WERI-Rb-1 (cell line): ENCODE results near the gene PAX2.

ENCODE experiments used
- DNase-seq: peaks from one replicate; pipeline ENCODE4 v3.0.0-alpha.2; 2020
- H3K27ac ChIP-seq: fragments of 250-450 bp; sonication (Bioruptor Pico); 2 replicates; pipeline ENCODE4 v1.5.1; 2020; ENCODE audit warnings: mild to moderate bottlenecking, moderate library complexity
- H3K27me3 ChIP-seq: fragments of 250-450 bp; sonication (Bioruptor Pico); 2 replicates; pipeline ENCODE4 v1.5.1; 2021; ENCODE audit warnings: mild to moderate bottlenecking, low read depth, moderate library complexity; ENCODE audit not compliant: insufficient read depth, severe bottlenecking
- H3K36me3 ChIP-seq: fragments of 250-450 bp; sonication (Bioruptor Pico); 2 replicates; pipeline ENCODE4 v1.5.1; 2020; ENCODE audit warnings: mild to moderate bottlenecking, moderate library complexity
- H3K4me3 ChIP-seq: 2 replicates; pipeline ENCODE4 v1.5.1; 2011; ENCODE audit warnings: low read depth, mild to moderate bottlenecking, control low read depth, low read length
- H3K9me3 ChIP-seq: fragments of 250-450 bp; sonication (Bioruptor Pico); 2 replicates; pipeline ENCODE4 v1.5.1; 2021; ENCODE audit warnings: mild to moderate bottlenecking, moderate library complexity; ENCODE audit not compliant: severe bottlenecking
- TF ChIP-seq, protein P1 (sequence below): IDR thresholded peaks from 2 replicates; pipeline ENCODE4 v1.5.1; 2011; ENCODE audit warnings: low read depth, mild to moderate bottlenecking, control low read depth, inconsistent platforms, low read length

PAX2 gene

DNA sequence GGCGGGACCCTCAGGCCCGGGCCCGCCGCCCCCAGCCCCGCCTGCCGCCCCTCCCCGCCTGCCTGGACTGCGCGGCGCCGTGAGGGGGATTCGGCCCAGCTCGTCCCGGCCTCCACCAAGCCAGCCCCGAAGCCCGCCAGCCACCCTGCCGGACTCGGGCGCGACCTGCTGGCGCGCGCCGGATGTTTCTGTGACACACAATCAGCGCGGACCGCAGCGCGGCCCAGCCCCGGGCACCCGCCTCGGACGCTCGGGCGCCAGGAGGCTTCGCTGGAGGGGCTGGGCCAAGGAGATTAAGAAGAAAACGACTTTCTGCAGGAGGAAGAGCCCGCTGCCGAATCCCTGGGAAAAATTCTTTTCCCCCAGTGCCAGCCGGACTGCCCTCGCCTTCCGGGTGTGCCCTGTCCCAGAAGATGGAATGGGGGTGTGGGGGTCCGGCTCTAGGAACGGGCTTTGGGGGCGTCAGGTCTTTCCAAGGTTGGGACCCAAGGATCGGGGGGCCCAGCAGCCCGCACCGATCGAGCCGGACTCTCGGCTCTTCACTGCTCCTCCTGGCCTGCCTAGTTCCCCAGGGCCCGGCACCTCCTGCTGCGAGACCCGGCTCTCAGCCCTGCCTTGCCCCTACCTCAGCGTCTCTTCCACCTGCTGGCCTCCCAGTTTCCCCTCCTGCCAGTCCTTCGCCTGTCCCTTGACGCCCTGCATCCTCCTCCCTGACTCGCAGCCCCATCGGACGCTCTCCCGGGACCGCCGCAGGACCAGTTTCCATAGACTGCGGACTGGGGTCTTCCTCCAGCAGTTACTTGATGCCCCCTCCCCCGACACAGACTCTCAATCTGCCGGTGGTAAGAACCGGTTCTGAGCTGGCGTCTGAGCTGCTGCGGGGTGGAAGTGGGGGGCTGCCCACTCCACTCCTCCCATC lies 82.7 kb downstream of the PAX2 start:
- H3K36me3 ChIP-seq: no peaks in the 10 kb centered on the region
- H3K4me3 ChIP-seq: peak overlapping the region; percentile 40
- DNase-seq: peak; percentile 68

DNA sequence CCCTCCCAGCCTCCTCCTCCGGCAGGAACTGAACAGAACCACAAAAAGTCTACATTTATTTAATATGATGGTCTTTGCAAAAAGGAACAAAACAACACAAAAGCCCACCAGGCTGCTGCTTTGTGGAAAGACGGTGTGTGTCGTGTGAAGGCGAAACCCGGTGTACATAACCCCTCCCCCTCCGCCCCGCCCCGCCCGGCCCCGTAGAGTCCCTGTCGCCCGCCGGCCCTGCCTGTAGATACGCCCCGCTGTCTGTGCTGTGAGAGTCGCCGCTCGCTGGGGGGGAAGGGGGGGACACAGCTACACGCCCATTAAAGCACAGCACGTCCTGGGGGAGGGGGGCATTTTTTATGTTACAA lies 83.3 kb downstream of the PAX2 start:
- Histone ChIP-seq H3K27ac (no peak overlapping the region), H3K4me3 (peak overlapping the region; percentile 40), H3K27me3 (peaks cover 99% of the 10 kb centered on the region)

More for the DNA sequence above, 82.7 kb downstream of the PAX2 start:
- peaks cover 99% of the 10 kb centered on the region for H3K27me3 ChIP-seq
- no peaks in the 10 kb centered on the region for H3K9me3 ChIP-seq
- H3K27ac ChIP-seq: no peak overlapping the region
- TF ChIP-seq, protein P1, sequence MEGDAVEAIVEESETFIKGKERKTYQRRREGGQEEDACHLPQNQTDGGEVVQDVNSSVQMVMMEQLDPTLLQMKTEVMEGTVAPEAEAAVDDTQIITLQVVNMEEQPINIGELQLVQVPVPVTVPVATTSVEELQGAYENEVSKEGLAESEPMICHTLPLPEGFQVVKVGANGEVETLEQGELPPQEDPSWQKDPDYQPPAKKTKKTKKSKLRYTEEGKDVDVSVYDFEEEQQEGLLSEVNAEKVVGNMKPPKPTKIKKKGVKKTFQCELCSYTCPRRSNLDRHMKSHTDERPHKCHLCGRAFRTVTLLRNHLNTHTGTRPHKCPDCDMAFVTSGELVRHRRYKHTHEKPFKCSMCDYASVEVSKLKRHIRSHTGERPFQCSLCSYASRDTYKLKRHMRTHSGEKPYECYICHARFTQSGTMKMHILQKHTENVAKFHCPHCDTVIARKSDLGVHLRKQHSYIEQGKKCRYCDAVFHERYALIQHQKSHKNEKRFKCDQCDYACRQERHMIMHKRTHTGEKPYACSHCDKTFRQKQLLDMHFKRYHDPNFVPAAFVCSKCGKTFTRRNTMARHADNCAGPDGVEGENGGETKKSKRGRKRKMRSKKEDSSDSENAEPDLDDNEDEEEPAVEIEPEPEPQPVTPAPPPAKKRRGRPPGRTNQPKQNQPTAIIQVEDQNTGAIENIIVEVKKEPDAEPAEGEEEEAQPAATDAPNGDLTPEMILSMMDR: peak; percentile 15; the same call in 1 of the 2 replicates

DNA sequence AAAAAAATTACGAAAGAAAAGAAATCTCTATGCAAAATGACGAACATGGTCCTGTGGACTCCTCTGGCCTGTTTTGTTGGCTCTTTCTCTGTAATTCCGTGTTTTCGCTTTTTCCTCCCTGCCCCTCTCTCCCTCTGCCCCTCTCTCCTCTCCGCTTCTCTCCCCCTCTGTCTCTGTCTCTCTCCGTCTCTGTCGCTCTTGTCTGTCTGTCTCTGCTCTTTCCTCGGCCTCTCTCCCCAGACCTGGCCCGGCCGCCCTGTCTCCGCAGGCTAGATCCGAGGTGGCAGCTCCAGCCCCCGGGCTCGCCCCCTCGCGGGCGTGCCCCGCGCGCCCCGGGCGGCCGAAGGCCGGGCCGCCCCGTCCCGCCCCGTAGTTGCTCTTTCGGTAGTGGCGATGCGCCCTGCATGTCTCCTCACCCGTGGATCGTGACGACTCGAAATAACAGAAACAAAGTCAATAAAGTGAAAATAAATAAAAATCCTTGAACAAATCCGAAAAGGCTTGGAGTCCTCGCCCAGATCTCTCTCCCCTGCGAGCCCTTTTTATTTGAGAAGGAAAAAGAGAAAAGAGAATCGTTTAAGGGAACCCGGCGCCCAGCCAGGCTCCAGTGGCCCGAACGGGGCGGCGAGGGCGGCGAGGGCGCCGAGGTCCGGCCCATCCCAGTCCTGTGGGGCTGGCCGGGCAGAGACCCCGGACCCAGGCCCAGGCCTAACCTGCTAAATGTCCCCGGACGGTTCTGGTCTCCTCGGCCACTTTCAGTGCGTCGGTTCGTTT lies 83.9 kb downstream of the PAX2 start:
- Histone ChIP-seq H3K36me3 (no peaks in the 10 kb centered on the region), H3K27me3 (peaks cover 99% of the 10 kb centered on the region), H3K9me3 (no peaks in the 10 kb centered on the region), H3K4me3 (peak overlapping the region; percentile 1; the same call in 1 of the 2 replicates), H3K27ac (no peak overlapping the region)
- DNase-seq: no peak
- TF ChIP-seq, protein P1: no peak

More for the DNA sequence above, 83.3 kb downstream of the PAX2 start:
- TF ChIP-seq, protein P1: no peak
- H3K9me3 ChIP-seq: no peaks in the 10 kb centered on the region
- DNase-seq: peak; percentile 25
- H3K36me3 ChIP-seq: no peaks in the 10 kb centered on the region

DNA sequence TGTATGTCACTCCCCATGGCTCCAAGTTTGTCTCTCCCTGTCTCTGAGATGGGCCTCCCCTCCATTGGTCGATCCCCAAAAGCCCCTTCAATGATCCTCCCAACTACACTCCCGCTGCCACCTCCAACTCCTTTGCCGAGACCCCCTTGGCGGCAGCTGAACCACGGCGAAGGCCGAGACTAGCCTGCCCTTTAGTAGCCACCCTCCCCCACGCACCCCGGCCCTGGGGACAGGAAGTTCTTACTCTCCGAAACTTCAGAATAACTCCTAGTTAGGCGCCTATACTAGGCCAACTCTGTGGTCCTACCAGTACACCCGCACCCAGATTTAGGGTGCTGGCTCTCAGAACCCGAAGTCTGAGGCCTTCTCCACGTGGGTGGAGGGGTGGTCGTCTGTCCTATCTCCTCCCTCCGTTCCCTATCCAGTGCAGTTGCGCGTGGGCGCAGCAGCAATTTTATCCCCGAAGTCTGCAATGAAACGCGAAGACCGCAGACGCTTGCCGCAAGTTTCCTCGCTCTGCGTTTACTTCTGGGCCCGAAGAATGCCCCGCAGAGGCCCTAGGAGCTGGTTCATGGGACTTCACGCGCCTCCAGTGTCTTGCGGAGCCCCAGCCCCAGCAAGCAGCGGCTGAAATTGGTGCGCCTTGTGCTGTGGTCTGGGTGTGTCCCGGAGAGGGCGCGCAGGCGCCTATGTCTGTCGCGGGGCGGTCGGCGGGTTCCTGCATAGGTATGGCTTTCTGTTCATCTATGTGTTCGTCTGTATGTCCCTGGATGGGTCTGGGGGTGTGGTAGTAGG lies 84.7 kb downstream of the PAX2 start:
- peaks cover 99% of the 10 kb centered on the region for H3K27me3 ChIP-seq
- no peak for DNase-seq
- H3K27ac ChIP-seq: no peak overlapping the region
- no peaks in the 10 kb centered on the region for H3K9me3 ChIP-seq
- TF ChIP-seq, protein P1: no peak
- no peak overlapping the region for H3K4me3 ChIP-seq
- no peaks in the 10 kb centered on the region for H3K36me3 ChIP-seq

DNA sequence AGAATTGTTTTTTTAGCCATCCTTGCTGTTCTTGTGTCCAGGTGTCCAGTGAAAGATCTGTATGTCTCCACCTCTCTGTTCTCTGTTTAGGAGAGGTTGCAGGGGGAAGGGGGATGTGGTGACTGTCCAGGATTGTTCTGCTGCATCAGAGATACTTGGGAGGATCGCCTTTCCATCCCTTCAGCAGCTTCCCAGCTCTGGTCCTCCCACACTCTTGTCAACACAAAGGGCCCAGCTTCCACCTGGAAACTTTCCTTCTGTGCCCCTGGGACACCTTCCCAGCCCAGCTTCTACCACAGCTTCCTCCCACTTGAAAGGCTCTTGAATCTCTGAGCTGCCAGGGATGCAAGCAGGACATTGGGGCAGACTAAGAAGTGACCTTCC lies 85.3 kb downstream of the PAX2 start:
- Histone ChIP-seq H3K36me3 (no peaks in the 10 kb centered on the region), H3K27me3 (peaks cover 99% of the 10 kb centered on the region), H3K9me3 (no peaks in the 10 kb centered on the region), H3K4me3 (no peak overlapping the region), H3K27ac (no peak overlapping the region)
- no peak for DNase-seq
- TF ChIP-seq, protein P1: no peak
